SU-DHL-6 (cell line): ENCODE results near the gene TMEM109.

Experiments
- H2AFZ ChIP-seq: fragments of 200-600 bp; sonication (generic); 2 replicates; pipeline ENCODE4 v1.6.1; 2014; ENCODE audit warnings: low read depth, mild to moderate bottlenecking, moderate library complexity, mixed read lengths, antibody characterized with exemption, low read length; ENCODE audit not compliant: severe bottlenecking
- H3F3A ChIP-seq: fragments of 200-600 bp; shearing (Covaris generic); 2 replicates; pipeline ENCODE4 v1.6.0; 2016; ENCODE audit warnings: antibody characterized with exemption, mild to moderate bottlenecking; ENCODE audit not compliant: insufficient read depth
- H3K27ac ChIP-seq: fragments of 200-600 bp; sonication (generic); 2 replicates; pipeline ENCODE4 v1.5.1; 2016; ENCODE audit warnings: low read depth, mild to moderate bottlenecking, low read length, moderate library complexity, mixed read lengths
- H3K27me3 ChIP-seq: fragments of 200-600 bp; sonication (generic), shearing (Covaris generic); 2 replicates; pipeline ENCODE4 v1.6.0; 2014; ENCODE audit warnings: mild to moderate bottlenecking, low read length
- H3K36me3 ChIP-seq: fragments of 200-600 bp; sonication (generic); 2 replicates; pipeline ENCODE4 v1.6.1; 2014; ENCODE audit warnings: mild to moderate bottlenecking, low read length, mixed read lengths
- H3K4me2 ChIP-seq: fragments of 300-600, 200-600 bp; shearing (Covaris generic), sonication (generic); 2 replicates; pipeline ENCODE4 v1.6.0; 2014; ENCODE audit warnings: low read length, low read depth, mild to moderate bottlenecking; ENCODE audit not compliant: poor library complexity, severe bottlenecking
- H3K4me3 ChIP-seq: fragments of 200-600 bp; sonication (generic); 2 replicates; pipeline ENCODE4 v1.5.1; 2014; ENCODE audit warnings: antibody characterized with exemption, low read length, mild to moderate bottlenecking, mixed read lengths; ENCODE audit not compliant: insufficient read depth, poor library complexity, severe bottlenecking
- H3K79me2 ChIP-seq: fragments of 200-600 bp; sonication (generic); 2 replicates; pipeline ENCODE4 v1.6.1; 2014; ENCODE audit warnings: mild to moderate bottlenecking, low read length, moderate library complexity; ENCODE audit not compliant: insufficient read depth
- H3K9ac ChIP-seq: fragments of 200-600 bp; sonication (generic); 2 replicates; pipeline ENCODE4 v1.7.0; 2014; ENCODE audit warnings: mild to moderate bottlenecking, low read length
- H3K9me2 ChIP-seq: fragments of 200-600 bp; sonication (generic); replicated peaks from 2 replicates; pipeline ENCODE4 v1.6.1; 2014; ENCODE audit warnings: low read length; ENCODE audit not compliant: insufficient read depth
- H3K9me3 ChIP-seq: fragments of 200-600 bp; sonication (generic); 2 replicates; pipeline ENCODE4 v1.6.1; 2014; ENCODE audit warnings: low read length, mixed read lengths; ENCODE audit not compliant: insufficient read depth
- H4K20me1 ChIP-seq: fragments of 200-600 bp; sonication (generic); 2 replicates; pipeline ENCODE4 v1.6.1; 2014; ENCODE audit warnings: low read depth, mild to moderate bottlenecking, antibody characterized with exemption, low read length, moderate library complexity, mixed read lengths
- CTCF ChIP-seq: fragments of 200-600 bp; sonication (generic); IDR thresholded peaks from one replicate; pipeline ENCODE4 v1.5.1; 2017; ENCODE audit warnings: antibody characterized with exemption, mild to moderate bottlenecking, low read length, moderate library complexity; ENCODE audit not compliant: insufficient read depth, poor library complexity, severe bottlenecking
- EZH2phosphoT487 ChIP-seq: fragments of 200-600 bp; sonication (generic), shearing (Covaris generic); conservative IDR thresholded peaks from 2 replicates; pipeline ENCODE4 v1.6.1; 2018; ENCODE audit warnings: mild to moderate bottlenecking, antibody characterized with exemption, low read length, moderate library complexity, mixed read lengths

Gene TMEM109

GRCh38 chr11:60925868-60926267 is 11.9 kb downstream of the TMEM109 start:
- Histone ChIP-seq H3K9me3 (no peaks in the 10 kb centered on the region), H3K4me3 (no peak overlapping the region), H2AFZ (no peak overlapping the region), H4K20me1 (no peaks in the 10 kb centered on the region), H3K4me2 (no peak overlapping the region), H3F3A (no peaks in the 10 kb centered on the region), H3K27ac (no peak overlapping the region), H3K36me3 (no peaks in the 10 kb centered on the region), H3K9me2 (no peaks in the 10 kb centered on the region), H3K79me2 (no peaks in the 10 kb centered on the region), H3K9ac (no peak overlapping the region), H3K27me3 (no peaks in the 10 kb centered on the region)
- TF ChIP-seq EZH2phosphoT487 (no peak), CTCF (no peak)

- H3K4me3 ChIP-seq = no peak overlapping the region
- TF ChIP-seq CTCF (no peak), EZH2phosphoT487 (no peak)
- no peaks in the 10 kb centered on the region for H3K27me3 ChIP-seq
- H3K79me2 ChIP-seq = no peaks in the 10 kb centered on the region
- no peak overlapping the region for H3K27ac ChIP-seq
- no peak overlapping the region for H3K9ac ChIP-seq
- no peak overlapping the region for H2AFZ ChIP-seq
- no peaks in the 10 kb centered on the region for H4K20me1 ChIP-seq
- no peak overlapping the region for H3K4me2 ChIP-seq
- H3K9me3 ChIP-seq = no peaks in the 10 kb centered on the region
- H3K36me3 ChIP-seq = no peaks in the 10 kb centered on the region
- no peaks in the 10 kb centered on the region for H3K9me2 ChIP-seq
- H3F3A ChIP-seq = no peaks in the 10 kb centered on the region
Measured at GRCh38 chr11:60926500-60926899, 12.5 kb downstream of the TMEM109 start.

GRCh38 chr11:60927061-60927592 is 13.2 kb downstream of the TMEM109 start:
- no peaks in the 10 kb centered on the region for H3K36me3 ChIP-seq
- H3K27ac ChIP-seq = no peak overlapping the region
- H3K4me2 ChIP-seq = no peak overlapping the region
- TF ChIP-seq EZH2phosphoT487 = no peak
- no peaks in the 10 kb centered on the region for H3K9me3 ChIP-seq
- H4K20me1 ChIP-seq = no peaks in the 10 kb centered on the region
- H3K79me2 ChIP-seq = no peaks in the 10 kb centered on the region
- H3K4me3 ChIP-seq = no peak overlapping the region
- H3K9ac ChIP-seq = no peak overlapping the region
- no peaks in the 10 kb centered on the region for H3K27me3 ChIP-seq
- no peaks in the 10 kb centered on the region for H3K9me2 ChIP-seq
- H2AFZ ChIP-seq = no peak overlapping the region
- H3F3A ChIP-seq = peaks cover 2% of the 10 kb centered on the region

- Histone ChIP-seq H3K27ac (no peak overlapping the region), H3K9me2 (no peaks in the 10 kb centered on the region), H3K4me2 (no peak overlapping the region), H2AFZ (no peak overlapping the region), H3K36me3 (no peaks in the 10 kb centered on the region), H4K20me1 (no peaks in the 10 kb centered on the region), H3F3A (peaks cover 6% of the 10 kb centered on the region), H3K4me3 (no peak overlapping the region), H3K9ac (no peak overlapping the region), H3K9me3 (no peaks in the 10 kb centered on the region), H3K79me2 (no peaks in the 10 kb centered on the region), H3K27me3 (no peaks in the 10 kb centered on the region)
- TF ChIP-seq EZH2phosphoT487 = no peak
- TF ChIP-seq CTCF = no peak
Measured at GRCh38 chr11:60927600-60927999, 13.6 kb downstream of the TMEM109 start.
